Astrocyte of the spinal cord (primary cell): ENCODE results near the gene CBFA2T3.

Source experiments
- DNase-seq: peaks from one replicate; pipeline ENCODE4 v3.0.0; 2011; ENCODE audit warnings: low read depth, low spot score
- H3K4me3 ChIP-seq: 2 replicates; pipeline ENCODE4 v1.5.1; 2011; ENCODE audit warnings: low read depth, mild to moderate bottlenecking, low read length, moderate library complexity
- in situ Hi-C: cut with HindIII; loops from 2 replicates; pipeline ENCODE4 v1.10.0; 2017; ENCODE audit warnings: low sequenced_read_pairs
- TF ChIP-seq, protein P1 (sequence below): IDR thresholded peaks from 2 replicates; pipeline ENCODE4 v1.5.1; 2012; ENCODE audit warnings: low read depth, mild to moderate bottlenecking, low read length, inconsistent platforms

Gene CBFA2T3

DNA sequence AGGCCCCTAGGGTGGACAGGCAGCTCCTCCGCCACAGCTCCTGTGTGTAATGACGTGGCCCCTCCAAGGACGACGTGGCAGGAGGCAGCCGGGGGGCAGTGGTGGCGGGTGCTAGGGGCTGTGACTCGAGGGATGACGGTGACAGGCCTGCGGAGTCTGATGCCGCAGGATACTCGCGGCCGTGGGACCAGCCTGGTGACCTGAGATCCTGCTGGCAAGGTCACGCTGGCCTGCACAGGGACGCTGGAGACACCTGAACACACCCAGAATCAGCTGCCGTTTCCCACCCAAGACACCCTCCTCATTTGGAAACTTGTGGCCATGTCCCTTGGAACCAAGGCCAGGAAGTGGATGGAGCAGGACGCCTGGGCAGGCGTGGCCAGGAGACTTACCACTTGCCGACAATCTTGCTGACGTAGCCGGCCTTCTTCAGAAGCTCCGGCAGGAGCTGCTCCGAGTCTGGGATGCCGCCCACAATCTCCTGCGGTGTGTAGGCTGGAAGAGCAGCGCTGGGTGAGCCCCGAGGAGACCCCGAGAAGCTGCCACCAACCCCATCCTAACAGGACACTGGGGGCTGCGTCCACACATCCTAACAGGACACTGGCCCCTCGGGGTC lies 136.3 kb downstream of the CBFA2T3 start:
- TF ChIP-seq, protein P1, sequence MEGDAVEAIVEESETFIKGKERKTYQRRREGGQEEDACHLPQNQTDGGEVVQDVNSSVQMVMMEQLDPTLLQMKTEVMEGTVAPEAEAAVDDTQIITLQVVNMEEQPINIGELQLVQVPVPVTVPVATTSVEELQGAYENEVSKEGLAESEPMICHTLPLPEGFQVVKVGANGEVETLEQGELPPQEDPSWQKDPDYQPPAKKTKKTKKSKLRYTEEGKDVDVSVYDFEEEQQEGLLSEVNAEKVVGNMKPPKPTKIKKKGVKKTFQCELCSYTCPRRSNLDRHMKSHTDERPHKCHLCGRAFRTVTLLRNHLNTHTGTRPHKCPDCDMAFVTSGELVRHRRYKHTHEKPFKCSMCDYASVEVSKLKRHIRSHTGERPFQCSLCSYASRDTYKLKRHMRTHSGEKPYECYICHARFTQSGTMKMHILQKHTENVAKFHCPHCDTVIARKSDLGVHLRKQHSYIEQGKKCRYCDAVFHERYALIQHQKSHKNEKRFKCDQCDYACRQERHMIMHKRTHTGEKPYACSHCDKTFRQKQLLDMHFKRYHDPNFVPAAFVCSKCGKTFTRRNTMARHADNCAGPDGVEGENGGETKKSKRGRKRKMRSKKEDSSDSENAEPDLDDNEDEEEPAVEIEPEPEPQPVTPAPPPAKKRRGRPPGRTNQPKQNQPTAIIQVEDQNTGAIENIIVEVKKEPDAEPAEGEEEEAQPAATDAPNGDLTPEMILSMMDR, result no peak
- H3K4me3 ChIP-seq, result no peak overlapping the region
- DNase-seq, result no peak
- in situ Hi-C loops, result no loop called here

DNA sequence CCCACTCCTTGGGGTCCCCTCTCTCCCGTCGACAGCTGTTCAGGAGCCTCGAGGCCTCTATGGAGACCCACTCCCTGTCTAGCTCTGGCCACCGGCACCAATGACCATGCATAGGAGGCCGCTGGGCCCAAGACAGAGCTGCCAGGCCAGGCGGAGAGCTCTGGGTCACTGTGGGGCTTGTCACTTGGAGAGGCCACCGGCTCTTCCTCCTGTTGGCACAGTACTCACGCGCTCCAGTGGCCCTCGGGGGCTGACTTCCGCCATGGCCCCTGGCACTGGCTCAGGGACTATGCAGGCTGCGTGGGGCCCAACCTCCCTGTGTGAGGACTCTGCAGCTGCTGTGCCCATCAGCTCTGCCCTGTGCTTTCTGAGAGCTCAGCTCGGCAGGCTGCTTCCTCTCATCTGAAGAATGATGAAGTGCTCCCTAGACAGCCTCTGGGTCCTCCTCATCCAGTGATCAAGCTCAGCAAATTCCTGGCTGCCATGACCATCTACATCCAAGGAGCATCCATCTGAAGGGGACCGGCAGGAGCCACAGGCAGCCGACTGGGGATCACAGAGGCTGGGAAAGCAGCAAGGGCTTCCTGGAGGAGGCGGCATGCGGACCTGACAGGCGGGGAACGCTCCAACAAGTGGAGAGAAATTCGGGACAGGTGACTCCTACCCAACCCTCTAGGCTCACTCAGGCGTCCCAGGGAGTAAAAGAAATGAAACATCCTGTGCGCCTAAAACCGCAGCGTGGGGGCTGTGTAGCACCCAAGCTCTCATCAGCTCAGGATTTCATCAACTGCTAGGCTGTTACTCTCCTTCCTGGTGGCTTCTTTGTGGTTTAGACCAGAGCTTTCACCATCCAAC lies 137.0 kb downstream of the CBFA2T3 start:
- no peak for DNase-seq
- TF ChIP-seq, protein P1, result no peak
- no peak overlapping the region for H3K4me3 ChIP-seq
- in situ Hi-C loops, result no loop called here

DNA sequence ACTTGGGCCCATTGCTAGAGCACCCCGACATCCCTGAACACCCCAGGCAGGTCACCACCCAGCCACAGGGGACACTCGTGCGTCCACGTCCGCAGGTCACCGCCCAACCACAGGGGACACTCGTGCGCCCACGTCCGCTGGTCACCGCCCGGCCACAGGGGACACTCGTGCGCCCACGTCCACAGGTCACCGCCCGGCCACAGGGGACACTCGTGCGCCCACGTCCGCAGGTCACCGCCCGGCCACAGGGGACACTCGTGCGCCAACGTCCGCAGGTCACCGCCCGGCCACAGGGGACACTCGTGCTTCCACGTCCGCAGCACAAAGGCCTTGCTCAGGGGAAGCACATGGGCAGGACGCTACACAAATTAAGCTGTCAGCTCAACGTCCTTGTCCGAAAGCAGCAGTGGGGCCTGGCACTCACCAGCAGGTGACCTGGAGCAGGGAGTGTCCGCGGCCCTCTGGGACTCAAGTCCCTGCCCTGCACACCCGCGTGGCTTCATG lies 137.9 kb downstream of the CBFA2T3 start:
- no peak for DNase-seq
- TF ChIP-seq, protein P1, result no peak
- in situ Hi-C loops, result no loop called here
- no peak overlapping the region for H3K4me3 ChIP-seq

DNA sequence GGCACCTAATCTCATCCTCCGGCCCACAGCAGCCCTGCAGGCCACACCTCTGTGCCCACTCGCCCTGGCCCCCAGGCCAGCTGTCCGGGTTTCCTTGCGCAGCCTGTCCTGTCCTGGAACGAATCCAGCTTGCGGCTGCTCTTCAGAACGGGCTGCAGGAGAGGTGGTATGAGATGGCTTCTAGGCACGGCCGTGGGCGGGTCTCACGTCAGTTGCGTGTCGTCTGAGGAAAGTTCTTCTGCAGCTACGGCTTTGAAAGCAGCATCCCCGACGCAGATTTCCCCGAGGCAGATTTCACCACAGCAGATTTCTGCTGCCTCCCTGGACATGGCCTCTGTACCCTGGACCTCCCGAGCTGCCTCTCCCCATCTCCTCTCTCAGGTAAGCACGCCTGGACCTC lies 138.4 kb downstream of the CBFA2T3 start:
- H3K4me3 ChIP-seq, result no peak overlapping the region
- no peak for DNase-seq
- in situ Hi-C loops, result no loop called here
- TF ChIP-seq, protein P1, result no peak

DNA sequence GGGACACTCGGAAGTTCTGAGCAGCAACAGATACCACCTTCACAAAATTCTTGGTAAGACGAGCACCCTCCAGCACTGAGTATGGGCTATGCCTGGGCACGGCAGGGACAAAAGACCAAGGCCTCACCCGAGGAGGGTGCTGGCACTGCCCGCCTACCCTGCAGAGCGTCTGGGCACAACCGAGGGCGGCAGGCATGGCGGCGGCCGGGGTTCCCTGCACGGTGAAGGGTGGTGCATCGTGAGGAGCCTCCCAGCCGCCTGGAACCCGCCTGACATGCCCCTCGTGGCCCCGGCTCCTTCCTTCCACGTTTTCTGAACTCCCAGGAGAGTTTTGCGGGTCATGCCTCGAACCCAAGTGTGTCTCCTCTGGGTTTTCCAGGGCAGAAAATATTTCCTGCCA lies 139.2 kb downstream of the CBFA2T3 start:
- no peak for DNase-seq
- H3K4me3 ChIP-seq, result no peak overlapping the region
- TF ChIP-seq, protein P1, result no peak
- in situ Hi-C loops, result no loop called here

DNA sequence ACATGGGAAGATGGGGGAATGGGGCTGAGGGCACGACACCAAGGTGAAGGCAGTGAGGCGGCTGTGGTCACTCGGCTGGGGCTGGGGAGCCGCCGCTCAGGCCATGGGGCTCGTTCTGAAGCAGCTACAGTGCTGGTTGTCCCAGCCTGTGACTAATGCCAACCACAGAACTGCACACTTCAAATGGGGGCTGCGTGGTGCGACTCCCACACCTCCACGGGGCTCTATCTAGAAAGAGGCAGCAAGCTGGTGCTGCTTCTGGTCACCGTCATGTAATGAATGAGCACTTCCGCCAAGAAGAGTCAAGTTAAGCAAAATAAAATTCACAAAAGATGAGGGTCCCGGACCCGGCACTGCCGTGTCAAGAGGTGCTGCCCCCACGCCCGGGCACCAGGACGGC lies 140.2 kb downstream of the CBFA2T3 start:
- TF ChIP-seq, protein P1, result no peak
- in situ Hi-C loops, result no loop called here
- H3K4me3 ChIP-seq, result no peak overlapping the region
- no peak for DNase-seq
